Esophagus (tissue), 2 donors: ENCODE data around the gene KRTAP21-1. TPM values are rescaled to one million over a fixed set of nuclear protein-coding genes. Genes with fewer than 3 reads are reported as not detected.
"Not testable (repeated sequence)": the region's sequence is repeated elsewhere in the genome, so short reads cannot be mapped to it uniquely, and the experiment has no call there.

Experiments
- H3K27ac ChIP-seq, 2 donors: one replicate each; pipeline ENCODE4 v1.5.1; 2013; ENCODE audit warnings: low read depth in 2 of 2, mild to moderate bottlenecking in 2 of 2, inconsistent platforms in 1 of 2, low read length in 1 of 2, moderate library complexity in 1 of 2
- H3K27me3 ChIP-seq, 2 donors: one replicate each; pipeline ENCODE4 v1.6.1; 2013; ENCODE audit warnings: low read length in 2 of 2, control low read depth in 1 of 2, mild to moderate bottlenecking in 1 of 2; ENCODE audit not compliant: insufficient read depth in 2 of 2, control insufficient read depth in 1 of 2
- H3K36me3 ChIP-seq, 2 donors: one replicate each; pipeline ENCODE4 v1.6.1; 2013; ENCODE audit warnings: low read length in 1 of 2; ENCODE audit not compliant: control insufficient read depth in 2 of 2, insufficient read depth in 2 of 2
- H3K4me1 ChIP-seq, 2 donors: one replicate each; pipeline ENCODE4 v1.6.1; 2013; ENCODE audit warnings: low read length in 1 of 2; ENCODE audit not compliant: control insufficient read depth in 2 of 2, insufficient read depth in 2 of 2
- H3K4me3 ChIP-seq, 2 donors: one replicate each; pipeline ENCODE4 v1.5.1; 2013; ENCODE audit warnings: low read length in 2 of 2, mild to moderate bottlenecking in 2 of 2, low read depth in 1 of 2, moderate library complexity in 1 of 2
- H3K9me3 ChIP-seq, 2 donors: one replicate each; pipeline ENCODE4 v1.6.1; 2013; ENCODE audit warnings: mild to moderate bottlenecking in 2 of 2, low read depth in 1 of 2, low read length in 1 of 2, moderate library complexity in 1 of 2; ENCODE audit not compliant: control insufficient read depth in 2 of 2, insufficient read depth in 1 of 2
- WGBS, 2 donors: extraction: QIAGEN DNeasy Blood & Tissue Kit; methylation state at CpG; one replicate each; pipeline ENCODE4 v1.1.7; 2013; 5-methylcytosine and 5-hydroxymethylcytosine counted together
- polyA plus RNA-seq, 2 donors: library from polyadenylated mRNA; stranded (reverse); fragments of 200-250 nt; gene quantifications; one replicate each; pipeline ENCODE4 v1.2.3, GENCODE V29; 2013
- donor health status: healthy with polysubstance abuse.
- donor health status: Bipolar disorder and iron deficiency.

Gene KRTAP21-1
- not detected for polyA plus RNA-seq

- not testable (repeated sequence) for H3K36me3 ChIP-seq, H3K9me3 ChIP-seq, H3K4me1 ChIP-seq, H3K27me3 ChIP-seq, H3K4me3 ChIP-seq, H3K27ac ChIP-seq
- WGBS, 2 donors: 73 to 90% methylated on average over 2 of the region's 2 CpGs
These were observed at the start of gene KRTAP21-1 for GRCh38 chr21:30755328-30755727. TSS of gene KRTAP21-1 (minus strand) at chr21:30755428. CDS start at chr21:30755378, 50 bp downstream.

GRCh38 chr21:30800605-30801004, 45.4 kb upstream of the KRTAP21-1 start:
- H3K4me1 ChIP-seq: no peaks in the 10 kb centered on the region
- WGBS, 2 donors: 82 to 88% methylated on average over 1 of the region's 1 CpG
- H3K27me3 ChIP-seq: no peaks in the 10 kb centered on the region
- no peaks in the 10 kb centered on the region for H3K36me3 ChIP-seq
- no peaks in the 10 kb centered on the region for H3K9me3 ChIP-seq
- no peak overlapping the region for H3K27ac ChIP-seq
- H3K4me3 ChIP-seq: no peak overlapping the region

DNA sequence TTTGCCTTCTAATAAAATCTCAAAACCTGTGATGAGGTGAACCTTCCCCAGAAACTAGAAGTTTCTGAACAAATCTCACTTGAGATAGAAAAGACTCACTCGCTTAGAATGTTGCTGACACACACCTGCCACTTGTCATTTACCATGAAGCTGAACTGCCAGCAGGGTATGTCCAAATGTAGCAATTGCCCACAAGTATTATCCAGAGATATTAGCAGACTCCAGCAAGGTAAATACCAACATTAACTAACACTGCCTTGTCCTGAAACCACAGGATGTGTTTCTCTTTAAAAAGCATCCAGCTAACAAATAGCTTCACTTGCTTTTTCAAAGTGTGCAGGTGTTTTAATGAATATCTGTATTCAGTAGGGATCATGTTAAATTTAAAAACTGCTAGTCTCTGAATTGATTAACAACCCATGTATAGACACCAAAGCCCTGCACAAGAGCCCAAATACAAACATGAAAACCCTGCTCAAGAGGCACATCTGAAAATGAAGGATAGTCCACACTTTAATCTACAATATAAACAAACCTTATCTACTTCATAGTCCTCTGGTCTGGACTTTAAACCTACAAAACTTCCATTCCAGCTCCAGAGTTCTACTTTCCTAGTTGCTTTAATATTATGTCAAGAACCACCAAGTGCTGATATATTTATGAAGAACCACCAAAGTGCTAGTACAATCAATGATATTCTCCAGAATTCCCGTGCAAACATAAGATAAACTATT, 38.5 kb upstream of the KRTAP21-1 start:
- no peaks in the 10 kb centered on the region for H3K36me3 ChIP-seq
- H3K4me3 ChIP-seq: no peak overlapping the region
- WGBS, 2 donors: 46 to 62% methylated on average over 2 of the region's 2 CpGs

GRCh38 chr21:30779249-30779648, 24.0 kb upstream of the KRTAP21-1 start:
- no peak overlapping the region for H3K4me3 ChIP-seq
- WGBS, 2 donors: 96% methylated on average over 1 of the region's 1 CpG
- no peaks in the 10 kb centered on the region for H3K27me3 ChIP-seq
- no peaks in the 10 kb centered on the region for H3K36me3 ChIP-seq
- no peak overlapping the region for H3K27ac ChIP-seq
- H3K4me1 ChIP-seq: no peaks in the 10 kb centered on the region
- H3K9me3 ChIP-seq: no peaks in the 10 kb centered on the region

More for the DNA sequence above, 38.5 kb upstream of the KRTAP21-1 start:
- Histone ChIP-seq H3K4me1 (no peaks in the 10 kb centered on the region), H3K27ac (no peak overlapping the region), H3K9me3 (no peaks in the 10 kb centered on the region), H3K27me3 (no peaks in the 10 kb centered on the region)

DNA sequence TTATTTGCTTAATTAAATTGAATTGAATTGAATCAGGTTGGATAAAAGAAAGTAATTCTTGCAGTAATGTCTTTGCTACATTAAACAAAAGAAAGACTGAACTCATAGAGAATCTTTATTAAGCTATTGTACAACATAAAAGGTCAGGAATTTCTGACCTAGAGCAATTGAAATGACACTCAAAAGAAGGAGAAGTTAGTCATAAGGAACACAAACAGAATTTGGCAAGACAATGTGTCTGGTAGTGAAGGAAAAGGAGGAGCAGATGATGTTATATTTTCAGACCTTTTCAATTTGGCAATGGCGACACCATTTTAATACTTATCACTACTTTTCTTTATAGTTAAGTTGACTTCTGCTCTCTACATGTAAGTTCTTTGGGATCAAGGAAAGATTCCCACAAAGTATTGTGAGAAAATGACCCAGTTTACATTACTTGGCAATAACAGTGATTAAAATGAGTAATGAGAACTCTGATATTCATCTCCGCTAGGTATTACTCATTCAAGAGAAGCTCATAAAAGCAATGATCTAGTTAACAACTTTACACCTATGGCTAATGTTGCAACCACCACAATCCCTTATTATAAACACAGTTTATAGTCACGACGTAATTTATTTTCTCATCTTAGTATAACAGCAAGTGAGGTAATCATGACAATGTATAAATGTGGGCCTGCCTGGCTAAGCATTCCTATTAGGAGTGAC, 14.7 kb upstream of the KRTAP21-1 start:
- H3K36me3 ChIP-seq: no peaks in the 10 kb centered on the region
- no peaks in the 10 kb centered on the region for H3K27me3 ChIP-seq
- H3K4me3 ChIP-seq: no peak overlapping the region
- H3K27ac ChIP-seq: no peak overlapping the region
- H3K9me3 ChIP-seq: peaks cover 0 to 2% of the 10 kb centered on the region in 2 donors
- WGBS, 2 donors: 82 to 86% methylated on average over 4 of the region's 4 CpGs
- H3K4me1 ChIP-seq: no peaks in the 10 kb centered on the region

DNA sequence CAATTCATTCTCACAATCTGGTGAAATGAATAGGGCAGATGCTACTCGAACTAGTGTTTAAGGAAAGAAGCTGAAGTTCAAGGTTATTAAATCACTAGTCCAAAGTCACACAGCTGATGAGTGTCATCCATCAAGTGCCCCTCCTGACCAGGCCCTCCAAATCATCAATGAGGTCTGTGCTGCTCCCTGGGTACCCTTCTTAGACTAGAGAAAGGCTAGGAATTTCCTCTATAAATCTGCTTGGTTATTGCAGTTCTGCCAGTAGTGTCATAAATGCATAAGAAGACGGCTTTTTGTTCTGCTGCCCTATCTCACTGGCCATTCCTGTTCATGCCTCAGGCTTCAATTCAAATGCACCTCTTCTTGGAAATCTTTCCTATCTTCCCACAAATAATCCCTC, 5.5 kb upstream of the KRTAP21-1 start:
- Histone ChIP-seq H3K9me3 (no peaks in the 10 kb centered on the region), H3K27ac (no peak overlapping the region), H3K4me3 (no peak overlapping the region), H3K4me1 (no peaks in the 10 kb centered on the region), H3K27me3 (no peaks in the 10 kb centered on the region), H3K36me3 (no peaks in the 10 kb centered on the region)
- 71 to 79% methylated on average over 2 of the region's 2 CpGs for WGBS, 2 donors

DNA sequence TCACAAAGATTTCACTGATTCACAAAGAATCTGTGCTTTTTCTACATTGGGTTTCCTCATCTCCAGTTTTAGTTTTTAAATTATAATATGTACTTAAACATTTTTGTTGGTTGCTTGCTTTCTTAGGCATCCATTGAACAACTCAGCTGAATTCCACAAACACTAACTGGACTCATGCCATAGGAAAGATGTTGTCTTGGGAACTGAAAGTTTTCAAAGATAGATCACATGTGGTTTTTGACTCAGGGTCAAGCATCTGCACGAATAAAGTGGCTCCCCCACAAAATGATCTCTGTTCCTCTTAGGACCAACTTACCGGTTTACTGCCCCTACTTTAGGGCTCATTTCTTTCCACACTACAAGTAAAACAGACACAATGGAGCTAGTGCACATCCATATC, 3.1 kb upstream of the KRTAP21-1 start:
- Histone ChIP-seq H3K4me3 (no peak overlapping the region), H3K27ac (no peak overlapping the region), H3K27me3 (no peaks in the 10 kb centered on the region), H3K4me1 (no peaks in the 10 kb centered on the region), H3K9me3 (peaks cover 0 to 2% of the 10 kb centered on the region in 2 donors), H3K36me3 (no peaks in the 10 kb centered on the region)
- WGBS, 2 donors: 56 to 62% methylated on average over 2 of the region's 2 CpGs

- Histone ChIP-seq H3K4me1 (no peaks in the 10 kb centered on the region), H3K4me3 (no peak within 1 kb of the TSS), H3K27me3 (no peaks in the 10 kb centered on the region), H3K9me3 (no peaks in the 10 kb centered on the region), H3K36me3 (no peaks in the 10 kb centered on the region), H3K27ac (no peak within 1 kb of the TSS)
These were observed 8.1 kb downstream of the KRTAP21-1 start, which contains the start of gene KRTAP21-2 for GRCh38 chr21:30747159-30747558. TSS of gene KRTAP21-2 (minus strand) at chr21:30747259. CDS start at chr21:30747202, 57 bp downstream.

- 79 to 87% methylated on average over 2 of the region's 2 CpGs for WGBS, 2 donors
These were observed 14.8 kb downstream of the KRTAP21-1 start for GRCh38 chr21:30740462-30740861.

GRCh38 chr21:30733026-30733425, 22.2 kb downstream of the KRTAP21-1 start:
- 58 to 79% methylated on average over 1 of the region's 1 CpG for WGBS, 2 donors
- Histone ChIP-seq H3K27ac (no peak overlapping the region), H3K27me3 (no peaks in the 10 kb centered on the region), H3K4me1 (no peaks in the 10 kb centered on the region), H3K9me3 (no peaks in the 10 kb centered on the region), H3K36me3 (no peaks in the 10 kb centered on the region), H3K4me3 (no peak overlapping the region)

More at GRCh38 chr21:30740462-30740861, 14.8 kb downstream of the KRTAP21-1 start:
- H3K27ac ChIP-seq: no peak overlapping the region
- H3K4me1 ChIP-seq: no peaks in the 10 kb centered on the region
- no peaks in the 10 kb centered on the region for H3K27me3 ChIP-seq
- no peaks in the 10 kb centered on the region for H3K9me3 ChIP-seq
- no peak overlapping the region for H3K4me3 ChIP-seq
- H3K36me3 ChIP-seq: no peaks in the 10 kb centered on the region
